Measurements from ENCODE around the gene CDKN1B. TPM values are rescaled to one million over a fixed set of nuclear protein-coding genes. Genes with fewer than 3 reads are reported as not detected.

CDKN1B gene
- total RNA-seq, 2 experiments from 2014 or later: 352 TPM

- H3K27ac Mint-ChIP-seq: no peak overlapping the region
- no peak for DNase-seq
- TF ChIP-seq, protein P1, sequence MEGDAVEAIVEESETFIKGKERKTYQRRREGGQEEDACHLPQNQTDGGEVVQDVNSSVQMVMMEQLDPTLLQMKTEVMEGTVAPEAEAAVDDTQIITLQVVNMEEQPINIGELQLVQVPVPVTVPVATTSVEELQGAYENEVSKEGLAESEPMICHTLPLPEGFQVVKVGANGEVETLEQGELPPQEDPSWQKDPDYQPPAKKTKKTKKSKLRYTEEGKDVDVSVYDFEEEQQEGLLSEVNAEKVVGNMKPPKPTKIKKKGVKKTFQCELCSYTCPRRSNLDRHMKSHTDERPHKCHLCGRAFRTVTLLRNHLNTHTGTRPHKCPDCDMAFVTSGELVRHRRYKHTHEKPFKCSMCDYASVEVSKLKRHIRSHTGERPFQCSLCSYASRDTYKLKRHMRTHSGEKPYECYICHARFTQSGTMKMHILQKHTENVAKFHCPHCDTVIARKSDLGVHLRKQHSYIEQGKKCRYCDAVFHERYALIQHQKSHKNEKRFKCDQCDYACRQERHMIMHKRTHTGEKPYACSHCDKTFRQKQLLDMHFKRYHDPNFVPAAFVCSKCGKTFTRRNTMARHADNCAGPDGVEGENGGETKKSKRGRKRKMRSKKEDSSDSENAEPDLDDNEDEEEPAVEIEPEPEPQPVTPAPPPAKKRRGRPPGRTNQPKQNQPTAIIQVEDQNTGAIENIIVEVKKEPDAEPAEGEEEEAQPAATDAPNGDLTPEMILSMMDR (IDR thresholded peaks at IDR 0.05): no peak
- ChIA-PET POLR2A (no interaction called here), CTCF (no interaction called here)
- intact Hi-C loops (cut with DNase I, micrococcal nuclease): no loop called here
- no peak for ATAC-seq (ENCODE audit: poor library complexity)
- no peak overlapping the region for H3K4me3 Mint-ChIP-seq
- Histone ChIP-seq H3K4me1 (ENCODE audit: insufficient read depth, low read length) (no peaks in the 10 kb centered on the region), H3K4me3 (ENCODE audit: low read length) (no peak overlapping the region), H3K36me3 (ENCODE audit: insufficient read depth, low read length) (no peaks in the 10 kb centered on the region), H3K27ac (ENCODE audit: low read depth in 1 of 2, low read length in 2 of 2) (no peak overlapping the region), H3K9me3 (ENCODE audit: control insufficient read depth in 1 of 2, insufficient read depth in 1 of 2, low read length in 2 of 2) (no peaks in the 10 kb centered on the region), H3K27me3 (ENCODE audit: control insufficient read depth in 1 of 2, insufficient read depth in 2 of 2, low read length in 2 of 2) (no peaks in the 10 kb centered on the region)
- peaks cover 2% of the 10 kb centered on the region for H3K36me3 Mint-ChIP-seq (ENCODE audit: low read depth)
- H3K4me1 Mint-ChIP-seq (ENCODE audit: low read depth): peaks cover 7% of the 10 kb centered on the region
- no peaks in the 10 kb centered on the region for H3K9me3 Mint-ChIP-seq
- no peaks in the 10 kb centered on the region for H3K27me3 Mint-ChIP-seq
Observed at GRCh38 chr12:12748044-12748443, 30.9 kb downstream of the CDKN1B start.

DNA sequence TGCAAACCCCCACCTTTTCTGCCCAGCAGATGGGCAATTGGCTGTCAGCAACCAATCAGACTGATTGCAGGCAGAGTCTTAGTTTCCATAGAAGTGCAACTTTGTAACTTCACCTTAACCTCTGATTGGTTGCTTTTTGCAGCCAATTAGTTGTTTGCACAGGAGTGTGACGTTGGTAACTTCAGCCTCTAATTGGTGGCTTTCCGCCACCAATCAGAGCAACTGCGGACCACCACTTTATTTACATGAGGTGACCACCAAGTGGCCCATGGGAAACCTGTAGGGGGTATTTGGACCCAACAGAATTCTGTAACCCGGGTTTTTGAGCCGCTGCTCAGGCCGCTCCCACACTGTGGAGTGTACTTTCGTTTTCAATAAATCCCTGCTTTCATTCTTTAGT lies 32.3 kb downstream of the CDKN1B start:
- Histone ChIP-seq H3K4me1 (ENCODE audit: insufficient read depth, low read length) (no peaks in the 10 kb centered on the region), H3K36me3 (ENCODE audit: insufficient read depth, low read length) (no peaks in the 10 kb centered on the region), H3K4me3 (ENCODE audit: low read length) (no peak overlapping the region), H3K9me3 (ENCODE audit: control insufficient read depth in 1 of 2, insufficient read depth in 1 of 2, low read length in 2 of 2) (no peaks in the 10 kb centered on the region), H3K27me3 (ENCODE audit: control insufficient read depth in 1 of 2, insufficient read depth in 2 of 2, low read length in 2 of 2) (no peaks in the 10 kb centered on the region), H3K27ac (ENCODE audit: low read depth in 1 of 2, low read length in 2 of 2) (no peak overlapping the region)
- Mint-ChIP-seq H3K27ac (no peak overlapping the region), H3K36me3 (ENCODE audit: low read depth) (no peaks in the 10 kb centered on the region), H3K27me3 (no peaks in the 10 kb centered on the region), H3K4me3 (no peak overlapping the region), H3K9me3 (no peaks in the 10 kb centered on the region), H3K4me1 (ENCODE audit: low read depth) (peaks cover 7% of the 10 kb centered on the region)
- ChIA-PET CTCF (no interaction called here), POLR2A (no interaction called here)
- TF ChIP-seq, protein P1 (IDR thresholded peaks at IDR 0.05): no peak
- ATAC-seq (ENCODE audit: poor library complexity) (no peak), DNase-seq (no peak)
- intact Hi-C loops (cut with DNase I, micrococcal nuclease): no loop called here

DNA sequence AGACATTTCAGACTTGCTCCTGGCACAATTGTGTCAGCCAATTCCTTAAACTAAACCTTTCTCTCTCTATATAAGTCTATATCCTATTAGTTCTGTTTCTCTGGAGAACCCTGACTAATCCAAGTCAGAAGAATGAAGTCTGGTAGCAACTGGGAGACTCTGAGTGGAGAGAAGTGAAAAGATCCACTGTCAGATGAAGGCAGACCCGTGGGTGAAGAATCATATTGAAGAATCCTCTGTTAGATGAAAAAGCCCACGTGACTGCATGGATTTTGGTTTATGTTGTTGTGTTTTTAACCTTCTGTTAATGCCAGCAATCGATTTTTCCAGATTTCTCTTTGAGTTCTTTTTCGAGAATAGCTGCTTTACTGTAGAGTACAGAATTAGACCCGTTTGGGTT lies 38.8 kb downstream of the CDKN1B start:
- no peak for ATAC-seq (ENCODE audit: poor library complexity)
- H3K9me3 ChIP-seq (ENCODE audit: control insufficient read depth in 1 of 2, insufficient read depth in 1 of 2, low read length in 2 of 2): no peaks in the 10 kb centered on the region
- Mint-ChIP-seq H3K27ac (no peak overlapping the region), H3K4me1 (ENCODE audit: low read depth) (no peaks in the 10 kb centered on the region), H3K9me3 (no peaks in the 10 kb centered on the region), H3K36me3 (ENCODE audit: low read depth) (no peaks in the 10 kb centered on the region), H3K4me3 (no peak overlapping the region), H3K27me3 (no peaks in the 10 kb centered on the region)
- no peaks in the 10 kb centered on the region for H3K4me1 ChIP-seq (ENCODE audit: insufficient read depth, low read length)
- intact Hi-C loops (cut with DNase I, micrococcal nuclease): no loop called here
- no peak overlapping the region for H3K4me3 ChIP-seq (ENCODE audit: low read length)
- CTCF ChIA-PET: interaction anchor here (1.3 kb wide), 1 partner anchor 11 kb away, joined by 3 read pairs; no protein-coding TSS in a partner anchor
- no peak for DNase-seq
- TF ChIP-seq, protein P1 (IDR thresholded peaks at IDR 0.05): no peak
- no peak overlapping the region for H3K27ac ChIP-seq (ENCODE audit: low read depth in 1 of 2, low read length in 2 of 2)
- POLR2A ChIA-PET: no interaction called here
- H3K36me3 ChIP-seq (ENCODE audit: insufficient read depth, low read length): no peaks in the 10 kb centered on the region
- H3K27me3 ChIP-seq (ENCODE audit: control insufficient read depth in 1 of 2, insufficient read depth in 2 of 2, low read length in 2 of 2): no peaks in the 10 kb centered on the region

All from CD4-positive, alpha-beta T cell (primary cell).